ENCODE data around the gene ZNF121.

DNA sequence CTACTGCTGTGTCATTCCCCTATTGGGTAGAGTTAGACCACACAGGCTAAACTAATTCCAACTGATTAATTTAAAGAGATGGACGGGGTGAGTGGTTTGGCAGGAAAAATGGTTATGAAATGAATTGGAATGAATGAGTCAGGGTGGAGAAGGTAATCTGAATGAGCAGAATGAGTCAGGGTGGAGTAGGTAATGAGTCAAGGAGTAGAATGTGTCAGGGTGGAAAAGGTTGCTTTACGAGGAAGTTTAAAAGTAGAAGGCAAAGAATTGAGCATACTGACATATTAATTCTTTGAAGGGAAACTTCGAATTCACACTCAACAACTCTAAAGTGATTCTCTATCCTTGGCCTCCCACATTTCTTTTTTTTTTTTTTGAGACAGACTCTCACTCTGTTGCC is 12.7 kb upstream of the ZNF121 start:
- TF ChIP-seq CTCF (IDR thresholded peaks at IDR 0.05) (no peak), POLR2A (IDR thresholded peaks at IDR 0.05) (no peak)
